HFFc6 (cell line): Measurements from ENCODE around the gene SH3TC1. TPM values are rescaled to one million over a fixed set of nuclear protein-coding genes. Genes with fewer than 3 reads are reported as not detected.

Experiments
- DNase-seq: peaks from one replicate; pipeline ENCODE4 v3.0.0-alpha.2; 2018
- H3K27ac Mint-ChIP-seq: 2 replicates; pipeline ENCODE4 v1.8.0; 2020; ENCODE audit warnings: mild to moderate bottlenecking, mixed read lengths
- H3K27me3 Mint-ChIP-seq: 2 replicates; pipeline ENCODE4 v1.8.0; 2021; ENCODE audit warnings: mild to moderate bottlenecking, moderate library complexity, mixed read lengths; ENCODE audit not compliant: insufficient read depth
- H3K36me3 Mint-ChIP-seq: 2 replicates; pipeline ENCODE4 v1.8.0; 2021; ENCODE audit warnings: low read depth, mixed read lengths
- H3K4me1 Mint-ChIP-seq: 2 replicates; pipeline ENCODE4 v1.8.0; 2020; ENCODE audit warnings: low read depth, mixed read lengths
- H3K4me3 Mint-ChIP-seq: 2 replicates; pipeline ENCODE4 v1.8.0; 2020; ENCODE audit warnings: mild to moderate bottlenecking, moderate library complexity, mixed read lengths
- H3K9me3 Mint-ChIP-seq: 2 replicates; pipeline ENCODE4 v1.8.0; 2020; ENCODE audit warnings: mild to moderate bottlenecking, mixed read lengths
- CTCF ChIP-seq: fragments of 200-600 bp; sonication (generic); IDR thresholded peaks from 2 replicates; pipeline ENCODE4 v1.5.0; 2021; ENCODE audit warnings: antibody characterized with exemption, mild to moderate bottlenecking
- total RNA-seq, 6 experiments: library from RNA; stranded (reverse); fragmentation: NEBNext Ultra II Directional; extraction: Animal tissue kit (Norgen Biotek cat#: 25700); gene quantifications; 2 replicates in 1 of 6; 3 replicates in 5 of 6; pipeline ENCODE4 v1.2.3, GENCODE V29; 2021

The SH3TC1 gene
- total RNA-seq, 6 experiments from 2014 or later = 0.34 to 1.4 (median 0.86) TPM

- no peak overlapping the region for H3K27ac Mint-ChIP-seq
- no peaks in the 10 kb centered on the region for H3K4me1 Mint-ChIP-seq
- H3K9me3 Mint-ChIP-seq = no peaks in the 10 kb centered on the region
Measured at GRCh38 chr4:8205749-8206611, 6.9 kb downstream of the SH3TC1 start.

DNA sequence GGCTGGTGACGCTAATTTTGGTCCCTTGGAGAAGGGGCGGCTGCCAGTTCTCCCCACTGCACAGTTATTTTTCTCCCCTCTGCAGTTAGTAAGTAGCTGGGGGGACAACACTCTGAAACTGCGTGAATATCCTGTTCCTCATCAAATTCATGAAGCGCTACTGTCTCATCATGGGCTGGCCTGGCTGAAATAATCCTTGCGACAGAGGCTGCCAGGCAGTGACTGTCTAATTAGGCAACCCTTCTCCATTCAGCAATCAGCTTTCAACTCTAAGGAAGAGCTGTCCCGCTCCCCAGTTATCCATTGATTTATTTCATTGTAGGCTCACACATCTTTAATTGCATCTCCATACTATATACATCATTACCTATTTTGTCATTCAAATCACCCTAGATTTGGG lies 8.2 kb downstream of the SH3TC1 start:
- Mint-ChIP-seq H3K27me3 (peaks cover 14% of the 10 kb centered on the region), H3K27ac (no peak overlapping the region), H3K9me3 (no peaks in the 10 kb centered on the region), H3K4me3 (no peak overlapping the region), H3K4me1 (no peaks in the 10 kb centered on the region), H3K36me3 (no peaks in the 10 kb centered on the region)
- DNase-seq = no peak
- TF ChIP-seq CTCF = no peak

More at GRCh38 chr4:8205749-8206611, 6.9 kb downstream of the SH3TC1 start:
- Mint-ChIP-seq H3K36me3 (no peaks in the 10 kb centered on the region), H3K27me3 (peaks cover 9% of the 10 kb centered on the region), H3K4me3 (no peak overlapping the region)
- no peak for TF ChIP-seq CTCF
- no peak for DNase-seq

DNA sequence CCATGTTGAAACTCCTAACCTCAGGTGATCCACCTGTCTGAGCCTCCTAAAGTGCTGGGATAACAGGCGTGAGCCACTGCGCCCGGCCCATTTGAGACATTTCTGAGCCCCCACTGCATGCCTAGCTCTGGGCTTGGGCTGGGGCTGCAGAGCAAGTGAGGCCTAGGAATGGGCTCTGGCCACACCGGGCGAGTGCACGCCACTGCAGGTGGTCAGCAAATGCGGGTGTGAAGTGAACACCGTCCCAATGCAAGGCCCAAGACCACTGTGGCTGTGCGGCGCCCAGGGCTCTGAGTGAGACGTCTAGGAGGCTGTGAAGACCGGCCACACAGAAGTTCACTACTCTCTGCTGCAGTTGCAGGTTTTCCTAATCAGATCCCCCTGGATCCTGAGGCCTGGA lies 9.5 kb downstream of the SH3TC1 start:
- no peak overlapping the region for H3K4me3 Mint-ChIP-seq
- H3K27me3 Mint-ChIP-seq = peaks cover 16% of the 10 kb centered on the region
- no peaks in the 10 kb centered on the region for H3K36me3 Mint-ChIP-seq
- TF ChIP-seq CTCF = no peak
- no peaks in the 10 kb centered on the region for H3K4me1 Mint-ChIP-seq
- DNase-seq = no peak
- no peak overlapping the region for H3K27ac Mint-ChIP-seq
- no peaks in the 10 kb centered on the region for H3K9me3 Mint-ChIP-seq

DNA sequence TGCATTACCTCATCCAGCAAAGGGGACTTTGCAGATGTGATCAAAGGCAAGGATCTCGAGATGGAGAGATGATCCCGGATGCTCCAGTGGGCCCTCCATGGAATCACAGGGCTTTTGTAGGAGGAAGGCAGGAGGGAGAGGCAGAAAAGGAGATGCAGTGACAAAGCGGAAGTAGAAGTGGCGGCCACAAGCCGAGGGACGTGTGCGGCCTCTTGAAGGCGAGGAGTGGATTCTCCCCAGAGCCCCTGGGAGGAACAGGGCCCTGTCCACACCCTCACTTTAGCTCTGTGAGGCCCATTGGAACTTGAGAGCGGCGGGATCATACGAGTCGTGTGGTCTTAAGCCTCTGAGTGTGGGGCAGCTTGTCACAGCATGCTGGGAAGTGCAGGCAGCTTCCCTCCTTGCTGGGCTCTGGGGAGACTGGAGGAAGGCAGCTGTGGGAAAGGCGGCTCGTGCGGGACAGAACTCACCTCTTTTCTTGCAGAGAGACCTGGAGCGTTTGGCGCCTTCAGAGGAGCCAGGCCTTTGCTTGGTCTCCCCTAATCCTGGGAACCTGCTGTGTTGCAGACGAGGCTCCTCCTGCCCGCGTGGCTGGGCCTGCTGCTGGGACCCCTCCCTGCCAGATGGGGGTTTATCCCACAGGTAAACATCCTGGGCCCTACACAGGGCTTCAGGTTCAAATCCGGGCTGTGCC lies 10.2 kb downstream of the SH3TC1 start:
- H3K9me3 Mint-ChIP-seq = no peaks in the 10 kb centered on the region
- no peak for TF ChIP-seq CTCF
- peaks cover 20% of the 10 kb centered on the region for H3K27me3 Mint-ChIP-seq
- H3K4me1 Mint-ChIP-seq = no peaks in the 10 kb centered on the region
- DNase-seq = no peak
- no peak overlapping the region for H3K4me3 Mint-ChIP-seq
- no peaks in the 10 kb centered on the region for H3K36me3 Mint-ChIP-seq
- no peak overlapping the region for H3K27ac Mint-ChIP-seq

DNA sequence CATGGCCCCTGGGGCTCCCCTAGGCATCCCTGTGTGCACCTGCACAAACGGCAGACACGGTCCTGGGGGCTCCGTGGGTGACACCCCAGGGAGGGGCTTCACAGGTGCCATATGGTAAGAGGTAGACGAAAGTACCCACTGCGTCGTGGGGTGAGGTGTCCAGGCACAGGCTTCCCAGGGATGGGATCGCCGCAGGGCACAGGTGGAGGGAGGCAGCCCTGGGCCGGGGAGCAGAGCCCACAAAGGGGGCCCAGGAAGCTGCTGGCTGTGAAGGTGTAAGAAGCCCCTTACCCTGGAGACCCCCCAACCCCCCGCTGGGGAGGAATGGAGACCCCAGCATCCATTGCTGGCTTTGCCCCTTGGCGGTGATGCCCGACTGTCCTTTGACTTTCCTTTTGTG lies 10.9 kb downstream of the SH3TC1 start:
- Mint-ChIP-seq H3K4me1 (peaks cover 3% of the 10 kb centered on the region; the same call in 1 of the 2 replicates), H3K27ac (no peak overlapping the region), H3K36me3 (no peaks in the 10 kb centered on the region), H3K27me3 (peaks cover 24% of the 10 kb centered on the region), H3K9me3 (no peaks in the 10 kb centered on the region), H3K4me3 (no peak overlapping the region)
- no peak for TF ChIP-seq CTCF
- no peak for DNase-seq
